ENCODE results near the gene NAV3. TPM values are rescaled to one million over a fixed set of nuclear protein-coding genes. Genes with fewer than 3 reads are reported as not detected.

NAV3 gene
- total RNA-seq, 1 experiment from 2014 or later: 18.0 TPM

- ChIA-PET POLR2A (ENCODE audit: low non-redundant PET) (no interaction called here), CTCF (no interaction called here)
- no peaks in the 10 kb centered on the region for H3K27me3 ChIP-seq (replicated peaks; ENCODE audit: insufficient read depth, low read depth, low read length, poor library complexity)
- DNase-seq (ENCODE audit: low spot score): no peak
- no peaks in the 10 kb centered on the region for H3K36me3 ChIP-seq (ENCODE audit: insufficient read depth, low read length, poor library complexity, severe bottlenecking)
- no peak for TF ChIP-seq CTCF (conservative IDR thresholded peaks at IDR 0.05; ENCODE audit: low read depth, low read length)
- no peak for TF ChIP-seq EZH2 (IDR thresholded peaks at IDR 0.05; ENCODE audit: borderline replicate concordance, low read depth, low read length, poor library complexity, severe bottlenecking)
- H3K27ac ChIP-seq (ENCODE audit: low read depth, low read length, poor library complexity, severe bottlenecking): no peak overlapping the region
- no TSS peak for BruUV-seq (replicated peaks)
- intact Hi-C loops (cut with micrococcal nuclease; ENCODE audit: unreplicated experiment): no loop called here
- H3K4me1 ChIP-seq (ENCODE audit: insufficient read depth, low read length, poor library complexity, severe bottlenecking): no peaks in the 10 kb centered on the region
- H3K9me3 ChIP-seq (ENCODE audit: low read depth, low read length, poor library complexity, severe bottlenecking): no peaks in the 10 kb centered on the region
- no peak overlapping the region for H3K4me3 ChIP-seq (ENCODE audit: low read depth, low read length, poor library complexity, severe bottlenecking)
Measured at GRCh38 chr12:78210506-78210860, 379.8 kb downstream of the NAV3 start.

- no peak overlapping the region for H3K27ac ChIP-seq (ENCODE audit: low read depth, low read length, poor library complexity, severe bottlenecking)
- CTCF ChIA-PET: no interaction called here
Measured at GRCh38 chr12:78210894-78211302, 380.2 kb downstream of the NAV3 start.

GRCh38 chr12:78220811-78221210, 390.1 kb downstream of the NAV3 start:
- CTCF ChIA-PET: no interaction called here
- H3K27me3 ChIP-seq (replicated peaks; ENCODE audit: insufficient read depth, low read depth, low read length, poor library complexity): no peaks in the 10 kb centered on the region
- intact Hi-C loops (cut with micrococcal nuclease; ENCODE audit: unreplicated experiment): no loop called here
- no peaks in the 10 kb centered on the region for H3K4me1 ChIP-seq (ENCODE audit: insufficient read depth, low read length, poor library complexity, severe bottlenecking)
- no TSS peak for BruUV-seq (replicated peaks)
- TF ChIP-seq EZH2 (IDR thresholded peaks at IDR 0.05; ENCODE audit: borderline replicate concordance, low read depth, low read length, poor library complexity, severe bottlenecking): no peak
- TF ChIP-seq CTCF (conservative IDR thresholded peaks at IDR 0.05; ENCODE audit: low read depth, low read length): no peak
- POLR2A ChIA-PET (ENCODE audit: low non-redundant PET): no interaction called here
- H3K9me3 ChIP-seq (ENCODE audit: low read depth, low read length, poor library complexity, severe bottlenecking): no peaks in the 10 kb centered on the region
- H3K27ac ChIP-seq (ENCODE audit: low read depth, low read length, poor library complexity, severe bottlenecking): no peak overlapping the region
- DNase-seq (ENCODE audit: low spot score): no peak
- H3K4me3 ChIP-seq (ENCODE audit: low read depth, low read length, poor library complexity, severe bottlenecking): no peak overlapping the region
- H3K36me3 ChIP-seq (ENCODE audit: insufficient read depth, low read length, poor library complexity, severe bottlenecking): no peaks in the 10 kb centered on the region

More at GRCh38 chr12:78210894-78211302, 380.2 kb downstream of the NAV3 start:
- no peaks in the 10 kb centered on the region for H3K9me3 ChIP-seq (ENCODE audit: low read depth, low read length, poor library complexity, severe bottlenecking)
- no peak overlapping the region for H3K4me3 ChIP-seq (ENCODE audit: low read depth, low read length, poor library complexity, severe bottlenecking)
- no peaks in the 10 kb centered on the region for H3K4me1 ChIP-seq (ENCODE audit: insufficient read depth, low read length, poor library complexity, severe bottlenecking)
- POLR2A ChIA-PET (ENCODE audit: low non-redundant PET): no interaction called here
- no TSS peak for BruUV-seq (replicated peaks)
- peak; percentile 45 for DNase-seq (ENCODE audit: low spot score)
- TF ChIP-seq CTCF (conservative IDR thresholded peaks at IDR 0.05; ENCODE audit: low read depth, low read length) (no peak), EZH2 (IDR thresholded peaks at IDR 0.05; ENCODE audit: borderline replicate concordance, low read depth, low read length, poor library complexity, severe bottlenecking) (no peak)
- H3K36me3 ChIP-seq (ENCODE audit: insufficient read depth, low read length, poor library complexity, severe bottlenecking): no peaks in the 10 kb centered on the region
- intact Hi-C loops (cut with micrococcal nuclease; ENCODE audit: unreplicated experiment): no loop called here
- H3K27me3 ChIP-seq (replicated peaks; ENCODE audit: insufficient read depth, low read depth, low read length, poor library complexity): no peaks in the 10 kb centered on the region

All from A673 (cell line).